ENCODE measurements around the gene FRMD4A.
"Not testable (repeated sequence)": the region's sequence is repeated elsewhere in the genome, so short reads cannot be mapped to it uniquely, and the experiment has no call there.

Gene FRMD4A

DNA sequence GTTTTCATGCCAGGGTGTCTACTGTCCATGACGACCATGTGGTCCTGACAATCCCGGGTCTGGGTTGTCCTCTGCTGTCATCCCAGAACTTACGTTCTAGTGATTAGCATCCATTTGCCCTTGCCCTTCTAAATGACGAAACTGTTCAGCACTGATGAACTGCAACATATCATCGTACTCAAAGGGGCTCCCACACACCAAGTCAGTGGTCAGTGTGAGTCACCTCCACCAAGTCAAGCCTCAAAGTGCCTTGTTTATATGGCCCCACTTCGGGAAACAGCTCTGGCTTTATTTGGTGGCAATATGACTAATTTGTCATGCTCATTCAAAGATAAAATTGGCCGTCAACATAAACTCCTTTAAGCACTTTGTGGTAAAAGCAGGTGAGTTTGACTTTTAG is 110.7 kb downstream of the FRMD4A start:
- H3K27ac Mint-ChIP-seq, result no peak overlapping the region
- ATAC-seq (ENCODE audit: low read depth), result no peak
- H3K4me1 Mint-ChIP-seq, result no peaks in the 10 kb centered on the region
- H3K27me3 Mint-ChIP-seq, result peaks cover 23% of the 10 kb centered on the region
- no peak for DNase-seq (ENCODE audit: low spot score in 2 of 2)
- H3K4me3 Mint-ChIP-seq, result no peak overlapping the region
- H3K36me3 Mint-ChIP-seq, result no peaks in the 10 kb centered on the region
- H3K9me3 Mint-ChIP-seq, result peaks cover 1% of the 10 kb centered on the region

DNA sequence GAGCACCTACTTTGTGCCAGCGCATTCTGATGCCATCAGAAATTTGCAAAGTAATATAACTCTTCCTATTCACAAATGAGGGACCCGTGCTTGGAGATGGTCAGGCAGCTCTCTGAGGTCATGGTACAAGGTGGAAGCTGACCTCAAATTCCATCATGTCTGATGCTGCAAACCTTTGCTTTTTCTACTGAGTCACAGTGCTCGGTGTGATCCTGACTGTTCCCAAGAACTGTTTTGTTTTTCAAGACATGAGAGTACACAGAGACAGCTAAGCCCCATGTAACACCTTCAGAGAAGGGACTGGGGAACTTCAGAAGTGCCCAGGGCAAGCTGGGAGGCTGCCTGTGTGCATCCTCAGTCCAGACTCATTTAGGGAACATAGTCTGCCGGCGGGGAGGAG is 111.3 kb downstream of the FRMD4A start:
- no peak for DNase-seq (ENCODE audit: low spot score in 2 of 2)
- H3K36me3 Mint-ChIP-seq, result no peaks in the 10 kb centered on the region
- H3K27me3 Mint-ChIP-seq, result peaks cover 23% of the 10 kb centered on the region
- no peak overlapping the region for H3K27ac Mint-ChIP-seq
- H3K9me3 Mint-ChIP-seq, result peaks cover 1% of the 10 kb centered on the region
- no peak for ATAC-seq (ENCODE audit: low read depth)
- no peak overlapping the region for H3K4me3 Mint-ChIP-seq
- H3K4me1 Mint-ChIP-seq, result no peaks in the 10 kb centered on the region

DNA sequence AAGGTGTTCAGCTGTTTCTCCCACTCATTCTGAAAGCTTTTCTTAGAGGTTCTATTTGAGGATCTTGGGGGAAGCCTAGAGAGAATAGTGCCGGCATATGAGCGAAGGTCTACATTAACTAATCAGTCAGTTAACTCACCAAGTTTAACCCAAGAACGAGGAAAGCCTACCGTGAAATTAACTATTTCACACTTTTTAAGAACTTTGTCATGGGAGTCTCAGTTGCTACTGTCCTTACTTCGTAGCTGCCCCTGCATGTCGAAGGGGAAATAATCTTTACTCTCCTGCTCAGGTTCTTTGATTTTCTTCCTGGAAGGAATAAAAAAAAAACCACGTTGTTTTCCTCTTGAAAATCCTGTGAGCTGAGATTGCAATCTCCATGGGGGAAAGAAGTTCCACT is 115.1 kb downstream of the FRMD4A start:
- no peak overlapping the region for H3K4me3 Mint-ChIP-seq
- H3K27me3 Mint-ChIP-seq, result peaks cover 16% of the 10 kb centered on the region
- DNase-seq (ENCODE audit: low spot score in 2 of 2), result no peak
- no peaks in the 10 kb centered on the region for H3K4me1 Mint-ChIP-seq
- H3K27ac Mint-ChIP-seq, result no peak overlapping the region
- H3K9me3 Mint-ChIP-seq, result peaks cover 3% of the 10 kb centered on the region
- no peaks in the 10 kb centered on the region for H3K36me3 Mint-ChIP-seq
- no peak for ATAC-seq (ENCODE audit: low read depth)

DNA sequence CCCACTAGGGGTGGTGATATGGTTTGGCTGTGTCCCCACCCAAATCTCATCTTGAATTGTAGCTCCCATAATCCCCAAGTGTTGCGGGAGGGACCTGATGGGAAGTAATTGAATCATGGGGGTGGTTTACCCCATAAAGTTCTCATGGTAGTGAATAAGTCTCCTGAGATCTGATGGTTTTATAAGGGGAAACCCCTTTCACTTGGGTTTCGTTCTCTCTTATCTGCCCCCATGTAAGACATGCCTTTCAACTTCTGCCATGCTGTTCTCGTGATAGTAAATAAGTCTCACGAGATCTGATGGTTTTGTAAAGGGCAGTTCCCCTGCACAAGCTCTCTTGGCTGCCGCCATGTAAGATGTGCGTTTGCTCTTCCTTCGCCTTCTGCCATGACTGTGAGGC is 117.0 kb downstream of the FRMD4A start:
- DNase-seq (ENCODE audit: low spot score in 2 of 2); H3K4me1 Mint-ChIP-seq; H3K9me3 Mint-ChIP-seq; H3K4me3 Mint-ChIP-seq; H3K36me3 Mint-ChIP-seq; ATAC-seq (ENCODE audit: low read depth); H3K27ac Mint-ChIP-seq: not testable (repeated sequence)
- peaks cover 13% of the 10 kb centered on the region for H3K27me3 Mint-ChIP-seq

DNA sequence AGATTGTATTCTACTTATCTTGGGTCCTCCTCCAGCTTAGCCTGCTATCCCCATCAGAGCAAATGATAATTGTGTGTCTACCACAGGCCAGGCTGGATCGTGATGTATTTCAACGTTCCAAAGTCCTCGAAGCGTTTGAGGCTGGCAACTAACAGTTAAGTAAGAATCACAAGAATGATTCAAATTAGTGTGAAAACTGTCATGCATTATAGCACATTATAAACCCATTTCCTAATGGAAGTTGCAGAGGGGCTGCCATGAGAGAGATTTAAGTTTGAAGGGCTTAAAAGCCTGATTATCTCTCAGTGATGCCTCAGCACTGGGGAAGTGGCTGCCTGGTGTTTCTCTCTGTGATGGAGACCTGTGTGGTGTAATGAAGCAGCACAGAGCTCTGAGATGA is 119.1 kb downstream of the FRMD4A start:
- Mint-ChIP-seq H3K4me1 (no peaks in the 10 kb centered on the region), H3K36me3 (no peaks in the 10 kb centered on the region)

DNA sequence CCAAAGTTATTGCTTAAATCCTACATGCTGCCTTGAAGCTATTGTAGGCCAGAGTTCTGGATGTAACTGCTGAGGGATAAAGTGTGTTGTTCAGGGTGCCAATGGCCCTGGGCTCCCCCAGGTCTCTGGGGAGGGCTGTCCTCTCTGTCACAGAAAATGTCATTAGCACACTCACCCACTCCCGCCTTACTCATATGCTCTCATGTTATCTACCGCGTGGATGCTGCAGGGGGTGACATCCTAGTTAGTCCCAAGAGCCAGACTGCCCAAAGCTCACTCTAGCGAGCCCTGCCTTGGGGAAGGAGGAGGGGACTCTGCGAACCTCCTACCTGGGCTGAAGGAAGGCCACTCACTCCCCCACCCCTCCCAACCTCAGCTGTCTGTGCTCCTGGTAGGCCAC is 122.5 kb downstream of the FRMD4A start:
- no peak for ATAC-seq (ENCODE audit: low read depth)

More for the DNA sequence above, 119.1 kb downstream of the FRMD4A start:
- DNase-seq (ENCODE audit: low spot score in 2 of 2) (no peak), ATAC-seq (ENCODE audit: low read depth) (no peak)
- Mint-ChIP-seq H3K27me3 (peaks cover 8% of the 10 kb centered on the region), H3K27ac (no peak overlapping the region), H3K9me3 (peaks cover 2% of the 10 kb centered on the region), H3K4me3 (no peak overlapping the region)

DNA sequence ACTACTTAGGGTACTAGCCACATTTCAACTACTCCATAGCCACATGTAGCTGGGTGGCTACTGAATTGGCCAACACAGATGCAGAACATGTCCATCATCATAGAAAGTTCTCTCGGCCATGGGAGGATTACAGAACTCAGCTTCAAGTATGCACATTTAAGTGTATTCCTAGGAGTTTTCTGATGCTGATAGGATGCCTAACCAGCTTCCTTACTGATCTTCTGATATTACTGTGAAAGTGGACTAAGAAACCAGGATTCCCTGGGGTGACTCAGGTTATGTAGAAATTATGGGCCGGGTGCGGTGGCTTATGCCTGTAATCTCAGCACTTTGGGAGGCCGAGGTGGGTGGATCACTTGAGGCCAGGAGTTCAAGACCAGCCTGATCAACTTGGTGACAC is 125.5 kb downstream of the FRMD4A start:
- Mint-ChIP-seq H3K4me1 (no peaks in the 10 kb centered on the region), H3K9me3 (no peaks in the 10 kb centered on the region), H3K27ac (no peak overlapping the region), H3K27me3 (peaks cover 12% of the 10 kb centered on the region), H3K4me3 (no peak overlapping the region), H3K36me3 (no peaks in the 10 kb centered on the region)
- ATAC-seq (ENCODE audit: low read depth) (no peak), DNase-seq (ENCODE audit: low spot score in 2 of 2) (no peak)

More for the DNA sequence above, 122.5 kb downstream of the FRMD4A start:
- Mint-ChIP-seq H3K4me3 (no peak overlapping the region), H3K36me3 (no peaks in the 10 kb centered on the region), H3K27ac (no peak overlapping the region), H3K4me1 (no peaks in the 10 kb centered on the region), H3K27me3 (peaks cover 8% of the 10 kb centered on the region), H3K9me3 (no peaks in the 10 kb centered on the region)
- DNase-seq (ENCODE audit: low spot score in 2 of 2), result no peak

DNA sequence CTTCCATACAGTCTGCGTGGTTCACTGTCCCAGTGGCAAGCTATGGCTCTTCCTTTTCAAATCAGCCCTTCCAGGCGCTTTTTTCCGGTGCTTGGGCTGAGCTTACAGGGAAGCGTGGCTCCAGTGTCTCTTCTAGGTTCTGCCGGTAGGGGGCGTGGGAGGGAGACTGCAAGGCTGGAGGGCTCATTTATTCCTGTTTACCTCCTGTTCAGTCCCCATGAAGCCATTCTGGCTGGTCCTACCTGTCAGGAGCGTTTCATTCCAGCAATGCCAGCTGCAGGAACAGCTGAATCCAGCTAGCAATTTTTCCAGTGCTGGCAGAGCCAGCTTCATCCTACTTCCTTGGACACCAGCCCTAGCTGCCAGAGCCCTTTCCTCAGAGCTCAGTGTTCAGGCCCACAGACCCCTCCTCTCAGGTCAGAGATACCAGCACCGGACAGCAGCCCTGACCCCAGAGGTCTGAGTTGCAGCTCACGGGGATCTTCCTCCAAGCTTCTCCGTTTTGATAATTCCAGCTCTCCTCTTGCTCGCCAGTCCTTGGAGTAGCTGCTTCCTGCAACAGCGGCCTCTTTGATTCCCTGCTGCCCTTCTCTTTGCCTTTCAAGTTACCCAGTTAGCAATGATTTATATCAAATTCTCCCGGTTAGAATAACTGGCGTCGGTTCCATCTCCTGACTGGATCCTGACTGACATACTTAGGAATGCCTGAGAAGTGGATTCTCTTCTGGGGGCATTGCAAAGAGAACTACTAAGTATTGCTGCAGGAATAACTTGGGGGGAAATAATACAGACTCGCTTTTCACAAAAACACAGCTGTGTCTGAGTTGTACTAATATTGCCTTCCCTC is 129.8 kb downstream of the FRMD4A start:
- Mint-ChIP-seq H3K27ac (no peak overlapping the region), H3K4me1 (no peaks in the 10 kb centered on the region), H3K4me3 (no peak overlapping the region), H3K27me3 (peaks cover 17% of the 10 kb centered on the region), H3K9me3 (no peaks in the 10 kb centered on the region), H3K36me3 (no peaks in the 10 kb centered on the region)
- no peak for ATAC-seq (ENCODE audit: low read depth)
- DNase-seq (ENCODE audit: low spot score in 2 of 2), result no peak

DNA sequence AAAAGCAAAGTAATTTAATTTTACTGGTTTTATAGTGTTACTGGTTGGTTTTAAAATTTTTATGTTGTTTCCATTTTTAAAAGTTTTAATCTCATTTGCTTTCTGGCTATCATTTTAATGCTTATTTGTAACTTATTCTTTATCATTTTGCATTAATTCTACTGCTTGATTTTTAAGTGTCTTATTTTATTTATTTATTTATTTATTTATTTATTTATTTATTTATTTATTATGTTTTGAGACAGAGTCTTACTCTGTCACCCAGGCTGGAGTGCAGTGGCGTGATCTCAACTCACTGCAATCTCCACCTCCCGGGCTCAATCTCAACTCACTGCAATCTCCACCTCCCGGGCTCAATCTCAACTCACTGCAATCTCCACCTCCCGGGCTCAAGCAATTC is 131.6 kb downstream of the FRMD4A start:
- H3K27ac Mint-ChIP-seq; H3K4me1 Mint-ChIP-seq; H3K4me3 Mint-ChIP-seq; H3K9me3 Mint-ChIP-seq; ATAC-seq (ENCODE audit: low read depth); DNase-seq (ENCODE audit: low spot score in 2 of 2); H3K36me3 Mint-ChIP-seq: not testable (repeated sequence)
- peaks cover 21% of the 10 kb centered on the region for H3K27me3 Mint-ChIP-seq

DNA sequence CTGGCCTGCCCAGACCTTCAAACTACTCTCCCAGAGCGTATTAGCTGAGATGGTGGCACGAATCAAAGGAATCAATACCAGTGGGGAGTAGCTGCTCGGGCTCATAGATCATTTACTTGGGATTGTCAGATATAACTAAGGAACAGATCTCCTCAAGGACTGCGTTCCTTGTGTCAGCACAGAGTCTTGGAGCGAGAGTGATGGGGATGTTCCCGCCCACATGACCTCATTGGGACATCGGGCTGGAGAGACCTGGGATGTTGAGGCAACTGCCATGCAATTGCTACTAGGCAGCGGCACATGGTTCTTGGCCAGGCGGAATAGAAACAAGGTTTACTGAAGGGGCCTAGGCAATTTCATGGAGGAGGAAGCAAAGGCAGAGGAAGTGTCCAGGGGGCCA is 132.6 kb downstream of the FRMD4A start:
- no peak overlapping the region for H3K27ac Mint-ChIP-seq
- no peaks in the 10 kb centered on the region for H3K36me3 Mint-ChIP-seq
- no peak overlapping the region for H3K4me3 Mint-ChIP-seq
- no peaks in the 10 kb centered on the region for H3K9me3 Mint-ChIP-seq
- DNase-seq (ENCODE audit: low spot score in 2 of 2), result no peak
- ATAC-seq (ENCODE audit: low read depth), result no peak
- H3K27me3 Mint-ChIP-seq, result peaks cover 21% of the 10 kb centered on the region
- no peaks in the 10 kb centered on the region for H3K4me1 Mint-ChIP-seq

DNA sequence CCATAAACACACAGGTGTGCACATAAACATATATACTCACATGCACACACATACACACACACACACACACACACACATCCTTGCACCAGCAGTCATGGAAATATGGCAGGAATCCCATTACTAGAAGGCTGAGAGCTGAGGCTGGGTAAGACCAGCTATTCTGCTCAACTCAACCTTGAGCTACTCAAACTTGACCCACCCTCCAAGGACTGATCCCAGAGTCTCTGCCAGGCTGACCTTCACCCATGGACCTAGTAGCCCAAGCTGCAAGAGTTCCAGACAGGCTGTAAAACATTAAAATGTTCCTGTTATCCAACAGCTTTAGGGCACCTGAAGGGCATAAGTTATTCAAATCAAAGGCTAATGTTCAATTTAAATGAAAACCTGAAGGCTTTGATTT is 134.6 kb downstream of the FRMD4A start:
- no peak overlapping the region for H3K27ac Mint-ChIP-seq
- H3K4me1 Mint-ChIP-seq, result no peaks in the 10 kb centered on the region
- no peak overlapping the region for H3K4me3 Mint-ChIP-seq
- ATAC-seq (ENCODE audit: low read depth), result no peak
- no peaks in the 10 kb centered on the region for H3K36me3 Mint-ChIP-seq
- no peak for DNase-seq (ENCODE audit: low spot score in 2 of 2)
- H3K9me3 Mint-ChIP-seq, result no peaks in the 10 kb centered on the region
- H3K27me3 Mint-ChIP-seq, result peaks cover 19% of the 10 kb centered on the region

DNA sequence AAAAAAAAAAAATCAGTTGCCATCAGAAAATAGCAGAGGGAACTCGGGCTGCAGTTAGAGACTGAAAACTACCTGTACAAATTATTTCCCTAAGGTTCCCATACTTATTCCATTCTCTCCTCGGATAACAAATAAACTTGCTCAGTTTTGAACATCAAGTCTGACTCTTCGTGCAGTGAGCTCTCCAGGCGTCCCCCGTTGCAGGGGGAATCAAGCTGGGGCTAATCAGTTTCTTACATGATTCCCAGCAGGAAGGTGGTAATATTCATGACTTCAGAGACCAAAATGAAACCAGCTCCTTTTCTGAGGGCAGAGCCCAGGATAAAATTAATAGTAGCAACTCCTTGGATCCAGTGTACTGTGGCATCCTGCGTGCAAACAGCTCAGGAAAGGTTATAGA is 135.3 kb downstream of the FRMD4A start:
- Mint-ChIP-seq H3K9me3 (no peaks in the 10 kb centered on the region), H3K27ac (no peak overlapping the region), H3K4me3 (no peak overlapping the region), H3K4me1 (no peaks in the 10 kb centered on the region), H3K36me3 (no peaks in the 10 kb centered on the region), H3K27me3 (peaks cover 18% of the 10 kb centered on the region)
- DNase-seq (ENCODE audit: low spot score in 2 of 2) (no peak), ATAC-seq (ENCODE audit: low read depth) (no peak)

DNA sequence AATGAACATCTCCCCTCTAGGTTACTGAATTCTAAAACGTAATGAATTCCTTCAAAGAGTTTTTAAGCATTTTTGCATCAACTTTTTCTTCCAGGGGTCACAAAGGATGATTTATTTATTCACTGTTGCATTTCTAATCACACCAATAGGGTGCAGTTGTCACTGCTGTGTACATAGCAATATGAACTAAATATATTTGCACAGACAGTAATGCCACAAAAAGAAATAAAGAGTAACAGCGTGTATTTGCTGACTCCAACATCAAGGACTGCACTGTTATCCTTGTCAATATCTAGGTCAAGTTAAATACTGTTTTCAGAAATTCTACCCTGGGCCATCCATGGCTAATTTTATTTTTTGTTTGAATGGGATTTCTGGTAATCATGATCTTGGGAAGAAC is 138.0 kb downstream of the FRMD4A start:
- no peak for DNase-seq (ENCODE audit: low spot score in 2 of 2)
- H3K4me1 Mint-ChIP-seq, result no peaks in the 10 kb centered on the region
- no peak for ATAC-seq (ENCODE audit: low read depth)
- H3K27me3 Mint-ChIP-seq, result peaks cover 15% of the 10 kb centered on the region
- H3K4me3 Mint-ChIP-seq, result no peak overlapping the region
- no peaks in the 10 kb centered on the region for H3K36me3 Mint-ChIP-seq
- H3K27ac Mint-ChIP-seq, result no peak overlapping the region
- H3K9me3 Mint-ChIP-seq, result no peaks in the 10 kb centered on the region

DNA sequence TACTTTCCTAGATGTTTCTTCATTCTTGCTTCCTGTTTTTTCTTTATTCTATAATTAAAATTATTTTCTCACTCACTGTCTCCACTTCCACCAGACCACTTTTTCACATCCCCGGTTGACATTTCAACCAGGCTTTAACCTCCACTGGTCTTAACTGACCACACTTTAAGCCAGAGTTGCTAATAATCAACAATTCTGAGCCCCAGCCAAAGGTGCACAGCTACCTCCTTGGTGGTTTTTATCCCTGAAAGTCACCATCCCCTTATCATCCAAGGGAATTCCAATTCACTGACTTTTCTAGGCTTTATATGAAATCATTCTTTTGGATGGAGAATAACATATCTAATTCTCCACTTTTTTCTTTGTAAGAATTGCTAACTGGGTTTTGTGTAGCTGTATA is 138.9 kb downstream of the FRMD4A start:
- Mint-ChIP-seq H3K27ac (no peak overlapping the region), H3K4me1 (peaks cover under 1% of the 10 kb centered on the region), H3K9me3 (no peaks in the 10 kb centered on the region), H3K36me3 (no peaks in the 10 kb centered on the region), H3K4me3 (no peak overlapping the region), H3K27me3 (peaks cover 13% of the 10 kb centered on the region)
- ATAC-seq (ENCODE audit: low read depth) (no peak), DNase-seq (ENCODE audit: low spot score in 2 of 2) (no peak)

DNA sequence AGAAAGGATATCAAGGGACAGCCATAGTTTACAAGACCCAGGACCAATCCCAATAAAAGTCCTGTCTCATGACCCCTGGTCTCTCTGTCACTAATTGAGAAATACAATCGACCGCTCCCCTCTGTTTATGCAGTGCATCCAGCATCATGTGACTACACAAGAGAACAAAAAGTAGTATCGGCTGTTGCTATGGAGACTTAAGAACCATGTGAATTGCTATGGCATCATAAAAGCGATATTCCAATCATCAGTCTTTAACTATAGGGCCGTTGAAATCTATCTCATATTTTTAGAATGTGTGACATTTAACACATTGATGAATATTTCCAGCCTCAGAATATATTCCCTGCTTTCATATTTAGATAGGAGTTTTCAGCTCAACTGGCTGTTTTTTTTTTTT is 139.3 kb downstream of the FRMD4A start:
- DNase-seq (ENCODE audit: low spot score in 2 of 2) (no peak), ATAC-seq (ENCODE audit: low read depth) (no peak)
- H3K27ac Mint-ChIP-seq, result no peak overlapping the region
- H3K4me1 Mint-ChIP-seq, result peaks cover 3% of the 10 kb centered on the region
- H3K4me3 Mint-ChIP-seq, result no peak overlapping the region
- H3K36me3 Mint-ChIP-seq, result no peaks in the 10 kb centered on the region
- peaks cover 13% of the 10 kb centered on the region for H3K27me3 Mint-ChIP-seq
- peaks cover under 1% of the 10 kb centered on the region for H3K9me3 Mint-ChIP-seq

Data from memory B cell (primary cell).